Left ventricle myocardium inferior (tissue), 1 donor: ENCODE measurements around the gene NRG3. TPM values are rescaled to one million over a fixed set of nuclear protein-coding genes. Genes with fewer than 3 reads are reported as not detected.

Experiments
- DNase-seq: peaks from one replicate; pipeline ENCODE4 v3.0.0-alpha.2; 2020
- H3K27ac ChIP-seq: fragments of 200-600 bp; replicated peaks from 2 replicates; pipeline ENCODE4 v1.8.0; 2021
- H3K27me3 ChIP-seq: fragments of 200-600 bp; 2 replicates; pipeline ENCODE4 v1.8.0; 2021; ENCODE audit warnings: low read depth
- H3K36me3 ChIP-seq: fragments of 200-600 bp; 2 replicates; pipeline ENCODE4 v1.8.0; 2021
- H3K4me1 ChIP-seq: fragments of 200-600 bp; 2 replicates; pipeline ENCODE4 v1.8.0; 2021
- H3K4me3 ChIP-seq: fragments of 200-600 bp; 2 replicates; pipeline ENCODE4 v1.8.0; 2021; ENCODE audit warnings: mild to moderate bottlenecking, moderate library complexity
- H3K9me3 ChIP-seq: fragments of 200-600 bp; replicated peaks from 2 replicates; pipeline ENCODE4 v1.8.0; 2021
- CTCF ChIP-seq: fragments of 200-600 bp; IDR thresholded peaks from 2 replicates; pipeline ENCODE4 v1.8.0; 2021; ENCODE audit warnings: antibody characterized with exemption, mild to moderate bottlenecking, borderline replicate concordance
- intact Hi-C: fragments of 100-400 bp; cut with micrococcal nuclease; formaldehyde crosslinking; loops from one replicate; pipeline ENCODE4 v1.11.0; 2022
- total RNA-seq: library from RNA; stranded (reverse); fragmentation: NEBNext Ultra II Directional; extraction: Animal tissue kit (Norgen Biotek cat#: 25700); gene quantifications from one replicate; pipeline ENCODE4 v1.2.1, GENCODE V29; 2021
- donor health status: DM: no; HTN: yes; CAD: no; lungs with severe emphysema.

The NRG3 gene
- total RNA-seq, 1 donor from 2014 or later, result 0.11 TPM

- H3K9me3 ChIP-seq, result peaks cover 8% of the 10 kb centered on the region
- H3K27me3 ChIP-seq, result no peaks in the 10 kb centered on the region
- no peaks in the 10 kb centered on the region for H3K36me3 ChIP-seq
- DNase-seq, result no peak
- no peak for TF ChIP-seq CTCF
- no peak overlapping the region for H3K27ac ChIP-seq
- H3K4me3 ChIP-seq, result no peak overlapping the region
- intact Hi-C loops, result no loop called here
- no peaks in the 10 kb centered on the region for H3K4me1 ChIP-seq
Observed at GRCh38 chr10:81957976-81958375, 83.0 kb downstream of the NRG3 start.

DNA sequence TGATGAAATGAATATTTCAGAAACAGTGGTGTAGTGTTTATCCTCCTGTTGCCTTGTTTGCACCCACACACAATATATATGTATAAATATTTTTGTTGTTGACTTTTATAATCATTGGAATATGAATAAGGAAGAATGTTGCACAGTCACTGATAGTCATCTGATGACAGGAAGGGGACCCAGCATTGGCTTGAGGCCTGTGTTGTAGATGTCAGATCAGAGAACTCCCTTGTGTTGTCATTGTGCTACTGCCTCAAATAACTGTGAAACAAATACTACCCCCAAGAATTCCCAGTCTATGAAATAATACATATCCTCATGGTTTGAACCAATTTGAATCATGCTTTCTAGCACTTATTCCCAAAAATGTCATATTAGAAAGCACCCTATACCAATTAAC is 84.0 kb downstream of the NRG3 start:
- H3K4me3 ChIP-seq, result no peak overlapping the region
- intact Hi-C loops, result no loop called here

GRCh38 chr10:81961451-81962184 is 86.6 kb downstream of the NRG3 start:
- TF ChIP-seq CTCF, result no peak
- H3K9me3 ChIP-seq, result peaks cover 8% of the 10 kb centered on the region
- no peaks in the 10 kb centered on the region for H3K4me1 ChIP-seq
- H3K27me3 ChIP-seq, result no peaks in the 10 kb centered on the region
- no peaks in the 10 kb centered on the region for H3K36me3 ChIP-seq
- intact Hi-C loops, result no loop called here
- no peak for DNase-seq
- no peak overlapping the region for H3K4me3 ChIP-seq
- H3K27ac ChIP-seq, result no peak overlapping the region

More for the DNA sequence above, 84.0 kb downstream of the NRG3 start:
- Histone ChIP-seq H3K4me1 (no peaks in the 10 kb centered on the region), H3K36me3 (no peaks in the 10 kb centered on the region), H3K27me3 (no peaks in the 10 kb centered on the region), H3K9me3 (peaks cover 8% of the 10 kb centered on the region), H3K27ac (no peak overlapping the region)
- TF ChIP-seq CTCF, result no peak
- DNase-seq, result no peak

DNA sequence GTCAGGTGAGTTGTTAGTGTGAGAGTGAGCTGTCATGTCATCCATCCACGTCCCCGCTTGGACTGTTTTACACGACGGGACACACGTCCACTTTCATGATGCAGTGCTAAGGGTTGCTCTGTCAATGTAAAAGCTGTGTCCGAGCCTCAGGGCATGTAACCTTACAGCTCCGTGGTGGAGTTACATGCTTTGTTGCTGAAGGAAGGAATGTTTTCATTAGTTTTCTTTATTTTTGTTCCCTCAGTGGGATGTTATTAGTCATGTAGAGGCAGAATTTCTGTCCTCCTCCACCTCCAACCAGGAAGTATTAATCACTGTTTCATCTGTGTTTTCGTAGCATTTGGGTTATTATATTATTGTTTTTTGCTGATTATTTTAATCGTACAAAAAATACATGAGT is 88.6 kb downstream of the NRG3 start:
- TF ChIP-seq CTCF, result no peak
- H3K27ac ChIP-seq, result no peak overlapping the region
- peaks cover 8% of the 10 kb centered on the region for H3K9me3 ChIP-seq
- H3K4me1 ChIP-seq, result no peaks in the 10 kb centered on the region
- no peak overlapping the region for H3K4me3 ChIP-seq
- intact Hi-C loops, result no loop called here
- no peaks in the 10 kb centered on the region for H3K27me3 ChIP-seq
- no peaks in the 10 kb centered on the region for H3K36me3 ChIP-seq
- no peak for DNase-seq

- no peak for DNase-seq
- Histone ChIP-seq H3K27ac (no peak overlapping the region), H3K4me3 (no peak overlapping the region), H3K9me3 (peaks cover 21% of the 10 kb centered on the region), H3K4me1 (no peaks in the 10 kb centered on the region), H3K36me3 (no peaks in the 10 kb centered on the region), H3K27me3 (no peaks in the 10 kb centered on the region)
- intact Hi-C loops, result no loop called here
- TF ChIP-seq CTCF, result no peak
Observed at GRCh38 chr10:81967716-81968115, 92.7 kb downstream of the NRG3 start.
